ENCODE results near the gene NPEPL1. TPM values are rescaled to one million over a fixed set of nuclear protein-coding genes. Genes with fewer than 3 reads are reported as not detected.
"Not testable (repeated sequence)": the region's sequence is repeated elsewhere in the genome, so short reads cannot be mapped to it uniquely, and the experiment has no call there.

The NPEPL1 gene
- total and polyA plus RNA-seq, 2 experiments from 2014 or later: 37.5 to 49.8 TPM

DNA sequence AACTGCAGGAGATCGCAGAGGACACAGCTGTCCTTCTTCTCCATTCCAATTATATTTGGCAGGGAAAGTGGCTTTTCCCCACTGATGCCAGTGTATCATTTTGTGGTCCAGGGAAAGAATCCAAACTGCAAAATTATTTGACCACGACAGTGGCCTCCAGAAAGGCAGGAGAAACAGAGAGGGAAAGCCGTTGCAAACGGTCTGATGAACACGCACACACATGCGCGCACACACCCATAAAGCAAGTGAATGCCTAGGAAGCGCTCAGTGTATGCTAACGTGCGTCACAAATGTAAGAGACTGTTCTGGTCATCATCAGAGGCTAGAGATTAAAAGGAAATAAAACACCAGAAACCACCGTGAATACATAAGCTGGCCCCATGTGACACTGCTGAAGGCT lies 54.0 kb downstream of the NPEPL1 start:
- DNase-seq: peak; percentile 7
- no peaks in the 10 kb centered on the region for H3F3A ChIP-seq (ENCODE audit: insufficient read depth)
- no peaks in the 10 kb centered on the region for H3K36me3 ChIP-seq (ENCODE audit: low read depth)
- no peak overlapping the region for H3K9ac ChIP-seq
- H3K4me1 ChIP-seq (ENCODE audit: insufficient read depth): no peaks in the 10 kb centered on the region
- no peak for TF ChIP-seq EZH2 (IDR thresholded peaks at IDR 0.05; ENCODE audit: insufficient read depth, poor library complexity, severe bottlenecking)
- TF ChIP-seq EZH2phosphoT487 (IDR thresholded peaks at IDR 0.05; ENCODE audit: insufficient read depth, low read depth): no peak
- no peak overlapping the region for H2AFZ ChIP-seq
- H4K20me1 ChIP-seq (ENCODE audit: insufficient read depth): no peaks in the 10 kb centered on the region
- H3K27me3 ChIP-seq (replicated peaks; ENCODE audit: insufficient read depth): peaks cover 32% of the 10 kb centered on the region
- no peaks in the 10 kb centered on the region for H3K9me3 ChIP-seq (ENCODE audit: low read depth)
- no peak overlapping the region for H3K4me2 ChIP-seq (ENCODE audit: unreplicated experiment)
- H3K79me2 ChIP-seq (ENCODE audit: insufficient read depth): no peaks in the 10 kb centered on the region
- WGBS, 2 experiments (ENCODE audit: low coverage in 1 of 2, low lambda C conversion rate in 2 of 2, missing lambda C conversion rate in 2 of 2): 24 to 25% methylated on average over 11 of the region's 11 CpGs
- in situ Hi-C loops (cut with MboI): no loop called here
- H3K27ac ChIP-seq: no peak overlapping the region
- H3K4me3 ChIP-seq: no peak overlapping the region
- H3K9me2 ChIP-seq (ENCODE audit: insufficient read depth): no peaks in the 10 kb centered on the region

DNA sequence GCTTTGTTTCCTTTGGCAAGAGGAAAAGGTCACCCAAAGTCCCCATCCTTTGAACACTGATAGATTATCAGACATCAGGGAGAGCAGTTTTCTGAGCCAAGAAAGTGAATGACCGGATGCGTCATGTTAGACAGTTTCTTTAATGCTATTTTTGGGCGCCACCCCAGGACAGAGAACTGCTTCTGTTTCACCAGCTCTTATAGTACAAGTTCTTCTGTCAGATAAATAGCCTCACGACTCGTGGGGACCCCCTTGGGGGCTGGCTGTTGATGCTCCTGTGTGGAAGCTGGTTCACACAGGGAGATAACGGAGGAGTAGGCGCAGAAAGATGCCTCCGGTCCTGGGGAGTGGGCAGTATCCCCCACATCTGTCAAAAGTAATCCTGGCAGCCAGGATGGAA lies 54.6 kb downstream of the NPEPL1 start:
- Histone ChIP-seq H3K9me2 (ENCODE audit: insufficient read depth) (no peaks in the 10 kb centered on the region), H3K4me1 (ENCODE audit: insufficient read depth) (no peaks in the 10 kb centered on the region), H3K9ac (no peak overlapping the region), H3K9me3 (ENCODE audit: low read depth) (no peaks in the 10 kb centered on the region), H3K4me3 (no peak overlapping the region), H3K27me3 (replicated peaks; ENCODE audit: insufficient read depth) (peaks cover 32% of the 10 kb centered on the region), H3K4me2 (ENCODE audit: unreplicated experiment) (no peak overlapping the region), H4K20me1 (ENCODE audit: insufficient read depth) (no peaks in the 10 kb centered on the region), H3K79me2 (ENCODE audit: insufficient read depth) (no peaks in the 10 kb centered on the region), H2AFZ (no peak overlapping the region), H3F3A (ENCODE audit: insufficient read depth) (no peaks in the 10 kb centered on the region), H3K27ac (no peak overlapping the region), H3K36me3 (ENCODE audit: low read depth) (no peaks in the 10 kb centered on the region)
- no peak for DNase-seq
- in situ Hi-C loops (cut with MboI): no loop called here
- TF ChIP-seq EZH2 (IDR thresholded peaks at IDR 0.05; ENCODE audit: insufficient read depth, poor library complexity, severe bottlenecking) (no peak), EZH2phosphoT487 (IDR thresholded peaks at IDR 0.05; ENCODE audit: insufficient read depth, low read depth) (no peak)
- 39 to 47% methylated on average over 8 of the region's 8 CpGs for WGBS, 2 experiments (ENCODE audit: low coverage in 1 of 2, low lambda C conversion rate in 2 of 2, missing lambda C conversion rate in 2 of 2)

DNA sequence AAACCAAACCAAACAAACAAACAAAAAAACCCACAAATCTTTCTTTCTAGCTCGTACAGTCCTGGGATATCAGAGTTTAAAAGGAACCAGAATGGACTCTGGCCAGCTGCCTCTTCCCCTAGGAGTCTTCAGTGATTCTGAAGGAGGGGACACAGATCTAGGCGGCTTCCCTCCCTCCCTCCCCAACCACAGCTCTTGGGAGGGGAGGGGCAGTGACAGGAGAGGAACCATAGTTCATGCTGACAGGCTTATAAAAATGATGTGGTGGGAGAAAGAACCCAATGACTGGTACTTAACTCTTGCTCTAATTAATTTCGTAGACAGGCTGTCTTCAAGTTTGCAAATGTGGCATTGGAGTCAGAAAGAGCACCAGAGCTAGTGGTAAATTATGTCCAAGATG lies 56.0 kb downstream of the NPEPL1 start:
- in situ Hi-C loops (cut with MboI): no loop called here
- TF ChIP-seq EZH2 (IDR thresholded peaks at IDR 0.05; ENCODE audit: insufficient read depth, poor library complexity, severe bottlenecking): no peak
- no peaks in the 10 kb centered on the region for H3F3A ChIP-seq (ENCODE audit: insufficient read depth)
- no peaks in the 10 kb centered on the region for H3K4me1 ChIP-seq (ENCODE audit: insufficient read depth)
- H3K9me2 ChIP-seq (ENCODE audit: insufficient read depth): no peaks in the 10 kb centered on the region
- H3K4me2 ChIP-seq (ENCODE audit: unreplicated experiment): no peak overlapping the region
- WGBS, 2 experiments (ENCODE audit: low coverage in 1 of 2, low lambda C conversion rate in 2 of 2, missing lambda C conversion rate in 2 of 2): 24 to 27% methylated on average over 3 of the region's 3 CpGs
- H3K4me3 ChIP-seq: no peak overlapping the region
- H3K36me3 ChIP-seq (ENCODE audit: low read depth): no peaks in the 10 kb centered on the region
- no peak for DNase-seq
- H3K27ac ChIP-seq: no peak overlapping the region
- H3K9me3 ChIP-seq (ENCODE audit: low read depth): no peaks in the 10 kb centered on the region
- no peak overlapping the region for H3K9ac ChIP-seq
- no peaks in the 10 kb centered on the region for H3K79me2 ChIP-seq (ENCODE audit: insufficient read depth)
- no peak overlapping the region for H2AFZ ChIP-seq
- H4K20me1 ChIP-seq (ENCODE audit: insufficient read depth): no peaks in the 10 kb centered on the region
- H3K27me3 ChIP-seq (replicated peaks; ENCODE audit: insufficient read depth): peaks cover 40% of the 10 kb centered on the region

DNA sequence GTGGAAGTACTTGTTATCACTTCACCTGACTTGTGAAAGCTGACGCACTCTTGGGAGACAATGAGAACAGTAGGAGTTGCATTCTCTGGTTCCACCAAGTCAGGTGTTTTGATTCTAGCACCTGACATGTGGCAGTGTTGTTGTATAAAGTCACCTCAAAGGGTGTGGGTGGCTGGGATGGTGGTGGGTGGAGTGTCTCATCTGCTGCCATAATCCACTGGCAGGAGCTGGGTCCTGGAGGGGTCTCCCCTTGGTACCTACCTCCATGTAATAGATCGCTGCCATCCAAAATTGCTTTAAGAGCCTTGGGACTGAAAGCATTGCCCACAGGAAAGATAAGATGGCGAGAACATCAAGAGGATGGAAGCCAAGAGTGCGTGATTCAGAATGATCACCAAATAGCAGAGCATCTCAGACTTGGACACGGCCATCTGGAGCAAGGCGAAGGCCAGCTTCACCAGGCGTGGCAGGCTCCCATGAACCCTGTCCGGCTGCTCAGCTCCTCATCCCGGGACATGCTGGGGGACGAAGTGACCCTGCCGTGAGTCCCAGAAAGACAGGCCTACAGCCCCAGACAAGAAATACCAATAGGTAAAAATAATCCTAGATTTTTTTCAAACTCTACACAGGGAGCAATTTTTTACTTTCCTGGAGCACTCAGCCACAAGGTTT lies 56.6 kb downstream of the NPEPL1 start:
- H3K9ac ChIP-seq: no peak overlapping the region
- H3K4me1 ChIP-seq (ENCODE audit: insufficient read depth): no peaks in the 10 kb centered on the region
- 53 to 58% methylated on average over 11 of the region's 11 CpGs for WGBS, 2 experiments (ENCODE audit: low coverage in 1 of 2, low lambda C conversion rate in 2 of 2, missing lambda C conversion rate in 2 of 2)
- H3K27me3 ChIP-seq (replicated peaks; ENCODE audit: insufficient read depth): peaks cover 46% of the 10 kb centered on the region
- DNase-seq: no peak
- H4K20me1 ChIP-seq (ENCODE audit: insufficient read depth): no peaks in the 10 kb centered on the region
- H2AFZ ChIP-seq: no peak overlapping the region
- no peaks in the 10 kb centered on the region for H3K9me3 ChIP-seq (ENCODE audit: low read depth)
- H3F3A ChIP-seq (ENCODE audit: insufficient read depth): no peaks in the 10 kb centered on the region
- H3K27ac ChIP-seq: no peak overlapping the region
- H3K79me2 ChIP-seq (ENCODE audit: insufficient read depth): no peaks in the 10 kb centered on the region
- TF ChIP-seq EZH2 (IDR thresholded peaks at IDR 0.05; ENCODE audit: insufficient read depth, poor library complexity, severe bottlenecking) (no peak), EZH2phosphoT487 (IDR thresholded peaks at IDR 0.05; ENCODE audit: insufficient read depth, low read depth) (no peak)
- H3K4me3 ChIP-seq: no peak overlapping the region
- no peaks in the 10 kb centered on the region for H3K36me3 ChIP-seq (ENCODE audit: low read depth)
- H3K4me2 ChIP-seq (ENCODE audit: unreplicated experiment): no peak overlapping the region
- in situ Hi-C loops (cut with MboI): no loop called here
- H3K9me2 ChIP-seq (ENCODE audit: insufficient read depth): no peaks in the 10 kb centered on the region

DNA sequence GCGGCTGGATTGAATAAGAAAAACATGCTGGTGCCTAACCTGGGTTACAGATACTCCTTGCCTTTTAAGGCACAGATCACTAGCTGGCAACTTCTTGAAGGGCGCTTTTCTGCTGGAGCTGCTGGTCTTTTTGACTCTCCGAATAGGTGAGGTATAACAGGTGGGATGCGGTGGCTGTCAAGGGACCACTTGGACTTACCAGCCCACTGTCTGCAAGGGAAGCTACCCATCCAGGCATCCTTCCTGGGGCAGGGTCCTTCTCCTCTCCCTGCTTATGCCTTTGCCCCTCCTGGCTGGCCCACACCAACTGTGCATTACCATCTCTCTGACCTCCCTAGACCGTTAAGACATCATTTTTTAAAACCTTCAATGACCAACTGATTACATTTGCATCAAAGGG lies 57.4 kb downstream of the NPEPL1 start:
- no peak for TF ChIP-seq EZH2 (IDR thresholded peaks at IDR 0.05; ENCODE audit: insufficient read depth, poor library complexity, severe bottlenecking)
- TF ChIP-seq EZH2phosphoT487 (IDR thresholded peaks at IDR 0.05; ENCODE audit: insufficient read depth, low read depth): no peak
- H3K79me2 ChIP-seq (ENCODE audit: insufficient read depth): no peaks in the 10 kb centered on the region
- H3K4me1 ChIP-seq (ENCODE audit: insufficient read depth): no peaks in the 10 kb centered on the region
- H3K4me2 ChIP-seq (ENCODE audit: unreplicated experiment): no peak overlapping the region
- no peaks in the 10 kb centered on the region for H3K36me3 ChIP-seq (ENCODE audit: low read depth)
- H3F3A ChIP-seq (ENCODE audit: insufficient read depth): no peaks in the 10 kb centered on the region
- H3K9me3 ChIP-seq (ENCODE audit: low read depth): no peaks in the 10 kb centered on the region
- no peaks in the 10 kb centered on the region for H4K20me1 ChIP-seq (ENCODE audit: insufficient read depth)
- in situ Hi-C loops (cut with MboI): no loop called here
- peaks cover 48% of the 10 kb centered on the region for H3K27me3 ChIP-seq (replicated peaks; ENCODE audit: insufficient read depth)
- no peak overlapping the region for H3K4me3 ChIP-seq
- H3K9me2 ChIP-seq (ENCODE audit: insufficient read depth): no peaks in the 10 kb centered on the region
- no peak overlapping the region for H2AFZ ChIP-seq
- 64 to 68% methylated on average over 5 of the region's 5 CpGs for WGBS, 2 experiments (ENCODE audit: low coverage in 1 of 2, low lambda C conversion rate in 2 of 2, missing lambda C conversion rate in 2 of 2)
- no peak overlapping the region for H3K9ac ChIP-seq
- no peak overlapping the region for H3K27ac ChIP-seq
- DNase-seq: no peak

DNA sequence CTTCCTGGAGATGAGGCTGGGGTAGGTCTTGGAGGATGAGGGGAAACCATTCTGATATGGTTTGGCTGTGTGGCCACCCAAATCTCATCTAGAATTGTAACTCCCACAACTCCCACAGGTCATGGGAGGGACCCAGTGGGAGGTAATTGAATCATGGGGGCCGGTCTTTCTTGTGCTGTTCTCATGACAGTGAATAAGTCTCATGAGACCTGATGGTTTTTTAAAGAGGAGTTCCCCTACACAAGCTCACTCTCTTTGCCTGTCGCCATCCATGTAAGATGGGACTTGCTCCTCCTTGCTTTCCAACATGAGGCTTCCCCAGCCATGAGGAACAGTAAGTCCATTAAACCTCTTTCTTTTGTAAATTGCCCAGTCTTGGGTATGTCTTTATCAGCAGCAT lies 58.1 kb downstream of the NPEPL1 start:
- H3K79me2 ChIP-seq (ENCODE audit: insufficient read depth); H3K9me3 ChIP-seq (ENCODE audit: low read depth); H3K9ac ChIP-seq; H3F3A ChIP-seq (ENCODE audit: insufficient read depth); DNase-seq; H3K4me2 ChIP-seq (ENCODE audit: unreplicated experiment); H2AFZ ChIP-seq; H4K20me1 ChIP-seq (ENCODE audit: insufficient read depth); H3K27ac ChIP-seq; H3K4me3 ChIP-seq; in situ Hi-C loops (cut with MboI); H3K36me3 ChIP-seq (ENCODE audit: low read depth); H3K4me1 ChIP-seq (ENCODE audit: insufficient read depth); H3K9me2 ChIP-seq (ENCODE audit: insufficient read depth): not testable (repeated sequence)
- WGBS, 2 experiments (ENCODE audit: low coverage in 1 of 2, low lambda C conversion rate in 2 of 2, missing lambda C conversion rate in 2 of 2): 54 to 61% methylated on average over 2 of the region's 2 CpGs
- H3K27me3 ChIP-seq (replicated peaks; ENCODE audit: insufficient read depth): peaks cover 55% of the 10 kb centered on the region
